MM.1S (cell line): ENCODE measurements around the gene ATAD5.

Experiments
- DNase-seq: peaks from one replicate; pipeline ENCODE4 v3.0.0-alpha.2; 2015
- H2AFZ ChIP-seq: fragments of 300-600 bp; sonication (generic); 2 replicates; pipeline ENCODE4 v1.6.0; 2016; ENCODE audit warnings: antibody characterized with exemption, low read length
- H3F3A ChIP-seq: fragments of 300-600 bp; sonication (generic); 2 replicates; pipeline ENCODE4 v1.6.1; 2016; ENCODE audit warnings: mild to moderate bottlenecking, antibody characterized with exemption, low read length, moderate library complexity, mixed read lengths; ENCODE audit not compliant: insufficient read depth
- H3K27ac ChIP-seq: fragments of 300-600 bp; sonication (generic); 2 replicates; pipeline ENCODE4 v1.5.1; 2016; ENCODE audit warnings: mild to moderate bottlenecking, low read length
- H3K27me3 ChIP-seq: fragments of 300-600 bp; sonication (generic); replicated peaks from 2 replicates; pipeline ENCODE4 v1.6.0; 2016; ENCODE audit warnings: low read length; ENCODE audit not compliant: insufficient read depth
- H3K36me3 ChIP-seq: fragments of 300-600 bp; sonication (generic); replicated peaks from 2 replicates; pipeline ENCODE4 v1.6.1; 2016; ENCODE audit warnings: mild to moderate bottlenecking, low read length, mixed read lengths; ENCODE audit not compliant: insufficient read depth
- H3K4me1 ChIP-seq: fragments of 300-600 bp; sonication (generic); 2 replicates; pipeline ENCODE4 v1.6.1; 2016; ENCODE audit warnings: low read length, mixed read lengths
- H3K4me2 ChIP-seq: fragments of 300-600 bp; sonication (generic); 2 replicates; pipeline ENCODE4 v1.6.0; 2016; ENCODE audit warnings: low read depth, low read length
- H3K4me3 ChIP-seq: fragments of 300-600 bp; sonication (generic); 2 replicates; pipeline ENCODE4 v1.5.1; 2016; ENCODE audit warnings: low read length, mixed read lengths
- H3K79me2 ChIP-seq: fragments of 300-600 bp; sonication (generic); 2 replicates; pipeline ENCODE4 v1.6.1; 2016; ENCODE audit warnings: mixed run types, low read length, mixed read lengths
- H3K9ac ChIP-seq: fragments of 300-600 bp; sonication (generic); 2 replicates; pipeline ENCODE4 v1.6.1; 2016; ENCODE audit warnings: low read length, mixed read lengths
- H3K9me2 ChIP-seq: fragments of 300-600 bp; sonication (generic); replicated peaks from 2 replicates; pipeline ENCODE4 v1.6.1; 2016; ENCODE audit warnings: mild to moderate bottlenecking, low read length, mixed read lengths; ENCODE audit not compliant: insufficient read depth
- H3K9me3 ChIP-seq: fragments of 300-600 bp; sonication (generic); replicated peaks from 2 replicates; pipeline ENCODE4 v1.6.1; 2016; ENCODE audit warnings: mild to moderate bottlenecking, low read length, mixed read lengths; ENCODE audit not compliant: insufficient read depth
- H4K20me1 ChIP-seq: fragments of 300-600 bp; sonication (generic); 2 replicates; pipeline ENCODE4 v1.6.1; 2016; ENCODE audit warnings: mild to moderate bottlenecking, low read length, moderate library complexity, mixed read lengths; ENCODE audit not compliant: insufficient read depth
- EZH2 ChIP-seq: fragments of 300-600 bp; sonication (generic); optimal IDR thresholded peaks from 2 replicates; pipeline ENCODE3; 2017; ENCODE audit warnings: low read depth, mild to moderate bottlenecking, antibody characterized with exemption, low read length, mixed read lengths
- EZH2phosphoT487 ChIP-seq: fragments of 300-600 bp; sonication (generic); IDR thresholded peaks from 2 replicates; pipeline ENCODE4 v1.6.1; 2018; ENCODE audit warnings: antibody characterized with exemption, low read length
- TF ChIP-seq, protein P1 (sequence below): fragments of 300-600 bp; sonication (generic); IDR thresholded peaks from 2 replicates; pipeline ENCODE4 v1.5.1; 2016; ENCODE audit warnings: antibody characterized with exemption, low read length, mixed read lengths

ATAD5 gene

DNA sequence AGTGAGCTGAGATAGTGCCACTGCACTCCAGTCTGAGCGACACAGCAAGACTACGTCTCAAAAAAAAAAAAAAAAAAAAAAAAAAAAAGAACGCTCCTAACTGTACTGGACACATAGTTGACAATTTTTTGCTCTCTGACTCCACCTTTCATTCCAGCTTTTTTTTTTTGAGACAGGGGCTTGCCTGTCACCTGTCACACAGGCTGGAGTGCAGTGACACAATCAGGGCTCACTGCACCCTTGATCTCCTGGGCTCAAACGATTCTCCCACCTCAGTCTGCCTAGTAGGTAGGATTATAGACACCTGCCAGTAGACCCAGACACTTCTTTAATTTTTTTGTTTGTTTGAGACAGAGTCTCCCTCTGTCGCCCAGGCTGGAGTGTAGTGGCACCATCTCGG lies 4.7 kb upstream of the ATAD5 start:
- no peak overlapping the region for H2AFZ ChIP-seq
- H3K4me1 ChIP-seq: peaks cover 13% of the 10 kb centered on the region
- H3K9ac ChIP-seq: no peak overlapping the region
- H3K4me2 ChIP-seq: no peak overlapping the region
- H3K36me3 ChIP-seq: no peaks in the 10 kb centered on the region
- TF ChIP-seq, protein P1, sequence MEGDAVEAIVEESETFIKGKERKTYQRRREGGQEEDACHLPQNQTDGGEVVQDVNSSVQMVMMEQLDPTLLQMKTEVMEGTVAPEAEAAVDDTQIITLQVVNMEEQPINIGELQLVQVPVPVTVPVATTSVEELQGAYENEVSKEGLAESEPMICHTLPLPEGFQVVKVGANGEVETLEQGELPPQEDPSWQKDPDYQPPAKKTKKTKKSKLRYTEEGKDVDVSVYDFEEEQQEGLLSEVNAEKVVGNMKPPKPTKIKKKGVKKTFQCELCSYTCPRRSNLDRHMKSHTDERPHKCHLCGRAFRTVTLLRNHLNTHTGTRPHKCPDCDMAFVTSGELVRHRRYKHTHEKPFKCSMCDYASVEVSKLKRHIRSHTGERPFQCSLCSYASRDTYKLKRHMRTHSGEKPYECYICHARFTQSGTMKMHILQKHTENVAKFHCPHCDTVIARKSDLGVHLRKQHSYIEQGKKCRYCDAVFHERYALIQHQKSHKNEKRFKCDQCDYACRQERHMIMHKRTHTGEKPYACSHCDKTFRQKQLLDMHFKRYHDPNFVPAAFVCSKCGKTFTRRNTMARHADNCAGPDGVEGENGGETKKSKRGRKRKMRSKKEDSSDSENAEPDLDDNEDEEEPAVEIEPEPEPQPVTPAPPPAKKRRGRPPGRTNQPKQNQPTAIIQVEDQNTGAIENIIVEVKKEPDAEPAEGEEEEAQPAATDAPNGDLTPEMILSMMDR: no peak
- TF ChIP-seq EZH2: no peak
- no peak for TF ChIP-seq EZH2phosphoT487
- peaks cover 11% of the 10 kb centered on the region for H3F3A ChIP-seq
- H3K79me2 ChIP-seq: peaks cover 27% of the 10 kb centered on the region
- H3K9me3 ChIP-seq: no peaks in the 10 kb centered on the region
- DNase-seq: no peak
- no peak overlapping the region for H3K4me3 ChIP-seq
- no peaks in the 10 kb centered on the region for H4K20me1 ChIP-seq
- H3K27ac ChIP-seq: no peak overlapping the region
- no peaks in the 10 kb centered on the region for H3K9me2 ChIP-seq
- no peaks in the 10 kb centered on the region for H3K27me3 ChIP-seq

DNA sequence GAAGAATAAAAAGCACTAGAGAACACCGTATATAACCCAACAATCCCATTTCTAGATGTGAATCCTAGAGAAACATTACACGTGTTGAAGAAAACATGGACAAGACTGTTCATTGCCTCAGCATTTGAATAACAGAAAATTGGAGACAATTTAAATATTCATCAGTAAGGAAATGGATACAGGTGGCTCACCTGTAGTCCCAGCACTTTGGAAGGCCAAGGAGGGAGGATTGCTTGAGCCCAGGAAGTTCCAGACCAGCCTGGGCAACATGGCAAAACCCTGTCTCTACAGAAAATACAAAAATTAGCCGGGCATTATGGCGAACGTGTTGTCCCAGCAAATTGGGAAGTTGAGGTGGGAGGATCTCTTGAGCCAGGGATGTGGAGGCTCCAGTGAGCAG lies 2.7 kb upstream of the ATAD5 start:
- peaks cover 7% of the 10 kb centered on the region; the same call in 1 of the 2 replicates for H3K4me1 ChIP-seq
- H4K20me1 ChIP-seq: no peaks in the 10 kb centered on the region
- no peak overlapping the region for H3K27ac ChIP-seq
- no peak overlapping the region for H3K4me2 ChIP-seq
- no peaks in the 10 kb centered on the region for H3K9me3 ChIP-seq
- H2AFZ ChIP-seq: no peak overlapping the region
- peaks cover 28% of the 10 kb centered on the region for H3K79me2 ChIP-seq
- H3K4me3 ChIP-seq: no peak overlapping the region
- H3K36me3 ChIP-seq: no peaks in the 10 kb centered on the region
- H3K9me2 ChIP-seq: no peaks in the 10 kb centered on the region
- TF ChIP-seq EZH2: no peak
- TF ChIP-seq, protein P1: no peak
- TF ChIP-seq EZH2phosphoT487: no peak
- DNase-seq: no peak
- no peaks in the 10 kb centered on the region; the same call in none of the 2 replicates for H3F3A ChIP-seq
- H3K9ac ChIP-seq: no peak overlapping the region
- no peaks in the 10 kb centered on the region for H3K27me3 ChIP-seq

DNA sequence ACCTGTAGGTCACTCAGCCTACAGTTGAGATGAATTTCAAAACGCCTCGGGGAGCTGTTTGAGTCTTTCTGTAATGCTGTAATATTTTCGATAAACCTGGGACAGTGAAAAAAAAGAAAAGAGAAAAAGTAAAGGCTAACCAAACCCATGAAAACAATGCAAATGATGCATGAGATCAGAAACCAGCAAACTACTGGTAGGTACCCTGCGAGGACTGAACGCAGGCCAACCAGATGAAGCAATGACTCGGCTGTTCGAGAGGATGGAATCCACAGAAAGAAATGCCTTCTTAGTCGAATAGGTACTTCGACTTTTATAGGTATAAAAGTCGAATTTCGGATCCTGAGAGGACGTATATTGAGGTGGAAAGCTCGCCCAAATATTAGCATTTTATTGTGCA lies 509 bp upstream of the ATAD5 start:
- DNase-seq: peak; percentile 33
- no peaks in the 10 kb centered on the region; the same call in 1 of the 2 replicates for H3F3A ChIP-seq
- H3K27ac ChIP-seq: peak overlapping the region; percentile 18; the same call in 1 of the 2 replicates
- H3K27me3 ChIP-seq: no peaks in the 10 kb centered on the region
- no peaks in the 10 kb centered on the region for H3K36me3 ChIP-seq
- H2AFZ ChIP-seq: peak overlapping the region; percentile 95
- no peaks in the 10 kb centered on the region for H4K20me1 ChIP-seq
- H3K4me1 ChIP-seq: peaks cover 7% of the 10 kb centered on the region; the same call in 1 of the 2 replicates
- H3K4me2 ChIP-seq: peak overlapping the region; percentile 61
- peak overlapping the region; percentile 97; the same call in 1 of the 2 replicates for H3K9ac ChIP-seq
- peaks cover 42% of the 10 kb centered on the region for H3K79me2 ChIP-seq
- no peaks in the 10 kb centered on the region for H3K9me3 ChIP-seq
- TF ChIP-seq, protein P1: no peak
- TF ChIP-seq EZH2 (no peak), EZH2phosphoT487 (no peak)
- H3K4me3 ChIP-seq: peak overlapping the region; percentile 98
- H3K9me2 ChIP-seq: no peaks in the 10 kb centered on the region
